GM10248 (cell line): Measurements from ENCODE around the gene DAND5.

ENCODE experiments used
- CTCF ChIA-PET: fragments of 300-600 bp; sonication (Branson Sonifier 250); formaldehyde crosslinking; extraction: SDS; loops from one replicate; lab custom pipeline; 2021; ENCODE audit warnings: antibody characterized with exemption; lab: Yijun Ruan, JAX
- POLR2A ChIA-PET: fragments of 350-650 bp; sonication (Branson Sonifier 250); formaldehyde crosslinking; extraction: SDS; loops from one replicate; lab custom pipeline; 2020; ENCODE audit warnings: antibody characterized with exemption; lab: Yijun Ruan, JAX
- DNase-seq: peaks from one replicate; pipeline ENCODE4 v3.0.0; 2012; ENCODE audit errors: extremely low spot score
- TF ChIP-seq, protein P1 (sequence below): IDR thresholded peaks from 2 replicates; pipeline ENCODE4 v1.5.1; 2012; ENCODE audit warnings: mild to moderate bottlenecking, low read depth; ENCODE audit errors: extremely low read depth, missing control alignments, control extremely low read depth

DAND5 gene

DNA sequence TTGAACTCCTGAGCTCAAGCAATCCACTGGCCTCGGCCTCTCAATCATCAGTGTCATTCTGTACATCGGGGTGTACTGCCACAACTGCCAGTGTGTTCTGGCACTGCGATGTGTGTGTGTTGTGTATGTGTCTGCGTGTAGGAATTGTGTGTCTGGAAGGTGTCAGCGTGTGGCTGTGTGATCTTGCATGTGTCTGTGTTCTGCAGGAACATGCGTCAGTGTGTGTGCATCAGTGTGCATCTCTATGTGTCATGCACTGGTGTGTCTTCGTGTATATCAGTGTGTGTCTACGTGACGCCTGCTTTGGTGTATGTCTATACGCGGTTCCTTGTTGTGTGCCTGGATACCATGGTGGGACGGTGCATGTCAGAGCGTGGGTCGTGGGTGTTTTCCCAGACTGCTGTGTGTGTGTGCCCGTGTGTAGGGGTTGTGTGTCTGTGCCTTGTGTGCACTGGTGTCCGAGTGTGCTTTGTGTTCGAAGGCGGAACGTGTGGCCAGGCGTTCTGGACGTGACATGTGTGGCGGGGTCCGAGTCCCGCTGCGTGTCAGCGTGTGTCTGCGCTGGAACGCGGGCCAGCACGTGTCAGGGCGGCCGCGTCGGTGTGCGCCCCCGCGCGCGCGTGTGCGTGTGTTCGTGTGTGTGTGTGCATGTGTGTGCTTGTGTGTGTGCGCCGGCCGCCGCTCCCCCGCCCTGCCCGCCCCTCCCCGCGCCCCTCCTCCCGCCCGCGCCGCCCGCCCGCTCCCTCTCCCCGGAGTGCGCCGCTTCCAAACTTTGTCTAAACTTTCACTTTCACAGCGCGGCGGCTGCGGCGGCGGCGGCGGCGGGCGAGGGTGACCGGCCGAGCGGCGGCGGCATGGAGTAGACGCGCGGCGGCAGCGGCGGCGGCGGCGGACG is 25.6 kb downstream of the DAND5 start, which contains the start of gene NFIX:
Gene NFIX, plus strand, starts transcription at position 775 of the 895 bp plus-strand sequence. CDS start 363 bp downstream, outside the sequence.
- ChIA-PET POLR2A (no interaction called here), CTCF (interaction anchor here (1.1 to 3.0 kb wide), 5 partner anchors 15 to 100 kb away, joined by 3 to 16 read pairs (median 7); no protein-coding TSS in a partner anchor)
- TF ChIP-seq, protein P1, sequence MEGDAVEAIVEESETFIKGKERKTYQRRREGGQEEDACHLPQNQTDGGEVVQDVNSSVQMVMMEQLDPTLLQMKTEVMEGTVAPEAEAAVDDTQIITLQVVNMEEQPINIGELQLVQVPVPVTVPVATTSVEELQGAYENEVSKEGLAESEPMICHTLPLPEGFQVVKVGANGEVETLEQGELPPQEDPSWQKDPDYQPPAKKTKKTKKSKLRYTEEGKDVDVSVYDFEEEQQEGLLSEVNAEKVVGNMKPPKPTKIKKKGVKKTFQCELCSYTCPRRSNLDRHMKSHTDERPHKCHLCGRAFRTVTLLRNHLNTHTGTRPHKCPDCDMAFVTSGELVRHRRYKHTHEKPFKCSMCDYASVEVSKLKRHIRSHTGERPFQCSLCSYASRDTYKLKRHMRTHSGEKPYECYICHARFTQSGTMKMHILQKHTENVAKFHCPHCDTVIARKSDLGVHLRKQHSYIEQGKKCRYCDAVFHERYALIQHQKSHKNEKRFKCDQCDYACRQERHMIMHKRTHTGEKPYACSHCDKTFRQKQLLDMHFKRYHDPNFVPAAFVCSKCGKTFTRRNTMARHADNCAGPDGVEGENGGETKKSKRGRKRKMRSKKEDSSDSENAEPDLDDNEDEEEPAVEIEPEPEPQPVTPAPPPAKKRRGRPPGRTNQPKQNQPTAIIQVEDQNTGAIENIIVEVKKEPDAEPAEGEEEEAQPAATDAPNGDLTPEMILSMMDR, result peak; percentile 12
- DNase-seq, result peak; percentile 73

DNA sequence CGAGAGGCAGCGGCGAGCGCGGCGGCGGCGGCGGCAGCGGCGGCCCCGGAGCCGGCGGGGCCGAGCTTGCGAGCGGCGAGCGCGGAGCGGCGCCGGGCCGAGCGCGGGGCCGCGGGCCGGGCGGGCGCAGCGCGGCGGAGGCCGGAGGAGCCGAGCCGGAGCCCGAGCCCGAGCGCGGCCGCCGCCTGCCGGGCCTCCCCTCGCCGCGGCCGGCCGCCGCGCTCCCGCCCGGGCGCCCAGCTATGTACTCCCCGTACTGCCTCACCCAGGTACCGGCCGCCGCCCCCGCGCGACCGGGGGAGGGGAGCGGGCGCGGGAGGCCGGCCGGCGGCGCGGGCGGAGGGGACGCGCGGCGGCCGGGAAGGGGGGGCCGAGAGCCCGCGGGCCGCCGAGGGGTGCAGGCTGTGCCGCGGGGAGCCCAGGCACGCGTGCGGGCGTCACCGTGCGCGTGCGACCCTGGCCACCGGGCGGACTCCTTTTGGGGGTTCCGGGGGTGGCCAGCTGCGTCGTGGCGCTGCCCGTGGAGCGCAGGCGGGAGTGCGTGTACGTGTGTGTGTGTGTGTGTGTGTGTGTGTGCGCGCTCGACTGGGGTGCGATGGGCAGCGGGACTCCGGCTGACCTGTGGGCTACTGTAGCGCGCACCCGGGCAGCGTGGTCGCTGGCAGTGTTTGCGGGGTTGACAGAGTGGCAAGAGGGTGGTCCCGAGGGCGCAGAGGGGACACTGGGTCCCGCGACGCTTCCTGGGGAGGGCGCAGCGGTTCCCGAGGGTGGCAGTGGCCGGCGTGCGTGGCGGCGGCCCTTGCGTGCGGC is 26.4 kb downstream of the DAND5 start:
- POLR2A ChIA-PET, result no interaction called here
- CTCF ChIA-PET, result no interaction called here
- TF ChIP-seq, protein P1, result no peak
- peak; percentile 64 for DNase-seq

DNA sequence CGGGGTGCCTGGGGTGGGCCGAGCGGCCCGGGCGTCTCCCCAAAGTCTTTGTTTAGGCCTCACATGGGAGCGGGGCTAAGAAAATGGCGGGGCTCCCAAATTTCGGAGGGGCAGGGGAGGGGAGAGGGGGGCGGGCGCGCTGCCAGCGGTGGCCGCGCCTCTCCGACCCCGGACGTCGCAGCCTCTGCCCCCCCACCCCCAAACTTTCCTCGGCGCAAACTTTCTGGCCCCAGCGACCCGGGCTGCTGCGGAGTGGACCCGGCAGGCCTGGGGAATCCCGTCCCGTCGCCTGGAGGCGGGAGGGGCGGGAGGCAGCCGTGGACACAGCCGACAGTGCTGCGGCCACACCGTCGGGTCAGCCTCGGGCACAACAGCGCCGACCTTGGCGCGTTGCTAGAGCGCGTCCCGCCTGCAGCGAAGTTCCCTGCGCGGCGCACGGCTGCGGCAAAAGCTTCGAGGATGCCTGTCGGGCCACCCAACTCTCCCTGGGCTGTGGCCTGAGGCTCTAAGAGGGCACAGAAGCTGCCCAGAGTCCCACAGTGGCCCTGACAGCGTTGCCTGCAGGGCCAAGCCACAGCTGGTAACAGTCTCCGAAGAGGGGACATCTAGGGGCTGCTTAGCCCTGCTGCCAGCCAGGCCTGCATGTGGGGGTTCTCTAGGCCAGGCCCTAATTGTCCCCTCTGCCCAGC is 27.2 kb downstream of the DAND5 start:
- CTCF ChIA-PET, result interaction anchor here (1.4 kb wide), 1 partner anchor 31 kb away, joined by 4 read pairs; no protein-coding TSS in a partner anchor
- POLR2A ChIA-PET, result no interaction called here

DNA sequence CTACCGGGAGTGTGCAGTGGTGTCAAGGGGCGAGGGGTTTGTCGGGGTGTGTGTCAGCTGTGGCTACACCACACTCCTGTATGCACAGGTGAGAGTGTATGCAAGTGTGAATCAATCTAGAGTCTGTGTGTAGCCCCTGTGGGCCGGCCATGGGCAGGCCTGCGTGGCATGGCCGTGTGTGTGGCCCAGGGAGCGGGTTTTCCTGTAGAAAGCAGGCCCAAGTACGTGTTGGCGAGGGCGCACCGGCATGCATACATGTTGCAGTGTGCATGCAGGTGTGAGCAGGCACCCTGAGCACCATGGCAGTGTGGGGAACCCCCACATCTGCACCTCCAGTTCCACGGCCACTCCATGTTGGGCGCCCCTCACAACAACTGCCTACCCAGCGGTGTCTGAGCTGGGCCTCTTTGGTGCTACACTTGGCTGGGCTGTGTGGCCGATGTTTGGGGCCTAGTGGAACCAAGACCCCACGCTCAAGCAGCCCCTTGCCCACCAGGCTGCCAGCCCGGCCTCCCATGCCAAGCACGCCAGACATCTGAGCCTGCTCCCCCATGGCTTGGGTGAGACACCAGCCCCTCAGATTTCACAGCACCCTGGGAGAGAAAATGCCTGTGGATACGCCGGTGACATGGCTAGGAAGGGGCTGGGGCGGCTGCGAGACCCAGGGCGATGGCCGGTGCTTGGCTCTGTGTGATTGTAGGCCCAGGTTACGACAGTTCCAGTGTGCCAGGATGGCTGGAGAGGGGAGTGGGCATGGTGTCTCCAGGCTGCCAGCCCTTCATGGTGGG is 28.0 kb downstream of the DAND5 start:
- DNase-seq, result no peak
- POLR2A ChIA-PET, result no interaction called here
- CTCF ChIA-PET, result interaction anchor here (1.4 to 1.9 kb wide), 2 partner anchors 20 to 32 kb away, joined by 4 to 5 read pairs; no protein-coding TSS in a partner anchor
- TF ChIP-seq, protein P1, result no peak

More for the DNA sequence above, 27.2 kb downstream of the DAND5 start:
- DNase-seq, result no peak
- TF ChIP-seq, protein P1, result no peak

DNA sequence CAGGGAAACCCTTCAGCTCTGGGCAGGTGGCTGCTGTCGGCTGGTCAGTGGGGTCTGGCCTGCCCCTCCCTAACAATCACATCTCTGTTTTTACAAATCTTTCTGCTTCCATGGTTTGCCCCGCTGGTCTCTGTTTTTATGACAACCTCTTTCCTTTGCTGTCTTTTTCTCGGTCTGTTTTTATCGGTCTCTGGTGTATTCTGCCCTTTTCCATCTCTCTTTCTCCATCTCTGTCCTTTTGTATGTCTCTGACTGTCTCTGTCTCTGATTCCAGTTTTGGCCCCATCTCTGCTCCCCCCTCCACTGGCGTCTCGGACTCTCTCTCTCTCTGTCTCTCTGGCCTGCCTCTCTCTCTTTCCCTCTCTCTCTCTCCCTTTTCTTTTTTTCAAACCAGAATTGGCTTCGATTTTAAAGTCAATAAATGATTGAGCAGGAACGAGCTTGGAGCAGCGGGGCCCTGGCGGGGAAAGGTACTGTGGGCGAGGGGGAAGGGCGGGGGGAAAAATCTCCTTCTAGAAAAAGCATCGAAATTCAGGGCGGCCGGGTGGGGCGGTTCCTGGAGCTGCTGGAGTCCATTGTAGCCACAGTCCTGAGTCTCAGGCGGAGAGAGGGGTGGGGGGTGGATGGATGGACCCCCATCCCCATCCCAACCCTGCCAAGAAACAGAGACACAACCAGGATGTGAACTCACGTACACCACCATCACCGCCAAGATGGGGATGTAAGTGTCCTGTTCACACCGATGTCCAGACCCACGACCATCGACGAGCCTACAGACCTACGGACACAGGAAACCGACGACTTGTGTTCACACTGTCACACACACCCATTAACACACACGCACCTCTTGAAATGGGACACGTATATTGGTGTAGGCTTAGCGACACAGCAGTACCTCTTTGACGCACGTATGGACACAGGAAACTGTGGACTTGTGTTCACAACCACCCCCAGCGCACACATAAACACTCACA is 28.9 kb downstream of the DAND5 start:
- no peak for DNase-seq
- CTCF ChIA-PET, result interaction anchor here (1.4 to 1.9 kb wide), 2 partner anchors 21 to 33 kb away, joined by 4 to 5 read pairs; no protein-coding TSS in a partner anchor
- POLR2A ChIA-PET, result no interaction called here
- TF ChIP-seq, protein P1, result no peak
